D721Med (cell line): ENCODE measurements around the gene TBC1D8.

Experiments used
- DNase-seq: peaks from one replicate; pipeline ENCODE4 v3.0.0; 2011; ENCODE audit warnings: low spot score; ENCODE audit not compliant: insufficient read length
- FAIRE-seq: peaks from 2 replicates; lab custom pipeline; 2011; peaks lifted over from hg19 to GRCh38; lab: Jason Lieb, UNC
- TF ChIP-seq, protein P1 (sequence below): IDR thresholded peaks from 2 replicates; pipeline ENCODE4 v1.5.1; 2012; ENCODE audit warnings: mild to moderate bottlenecking, control low read depth; ENCODE audit not compliant: insufficient read depth; ENCODE audit errors: missing control alignments

TBC1D8 gene

GRCh38 chr2:101112772-101113157 is 38.4 kb downstream of the TBC1D8 start:
- no peak for FAIRE-seq

GRCh38 chr2:101111917-101112771 is 39.0 kb downstream of the TBC1D8 start:
- DNase-seq (no peak), FAIRE-seq (no peak)
- TF ChIP-seq, protein P1, sequence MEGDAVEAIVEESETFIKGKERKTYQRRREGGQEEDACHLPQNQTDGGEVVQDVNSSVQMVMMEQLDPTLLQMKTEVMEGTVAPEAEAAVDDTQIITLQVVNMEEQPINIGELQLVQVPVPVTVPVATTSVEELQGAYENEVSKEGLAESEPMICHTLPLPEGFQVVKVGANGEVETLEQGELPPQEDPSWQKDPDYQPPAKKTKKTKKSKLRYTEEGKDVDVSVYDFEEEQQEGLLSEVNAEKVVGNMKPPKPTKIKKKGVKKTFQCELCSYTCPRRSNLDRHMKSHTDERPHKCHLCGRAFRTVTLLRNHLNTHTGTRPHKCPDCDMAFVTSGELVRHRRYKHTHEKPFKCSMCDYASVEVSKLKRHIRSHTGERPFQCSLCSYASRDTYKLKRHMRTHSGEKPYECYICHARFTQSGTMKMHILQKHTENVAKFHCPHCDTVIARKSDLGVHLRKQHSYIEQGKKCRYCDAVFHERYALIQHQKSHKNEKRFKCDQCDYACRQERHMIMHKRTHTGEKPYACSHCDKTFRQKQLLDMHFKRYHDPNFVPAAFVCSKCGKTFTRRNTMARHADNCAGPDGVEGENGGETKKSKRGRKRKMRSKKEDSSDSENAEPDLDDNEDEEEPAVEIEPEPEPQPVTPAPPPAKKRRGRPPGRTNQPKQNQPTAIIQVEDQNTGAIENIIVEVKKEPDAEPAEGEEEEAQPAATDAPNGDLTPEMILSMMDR: no peak

More at GRCh38 chr2:101112772-101113157, 38.4 kb downstream of the TBC1D8 start:
- TF ChIP-seq, protein P1: no peak
- no peak for DNase-seq

- TF ChIP-seq, protein P1: no peak
- DNase-seq (no peak), FAIRE-seq (no peak)
Measured at GRCh38 chr2:101111262-101111838, 39.8 kb downstream of the TBC1D8 start.

- FAIRE-seq: no peak
- TF ChIP-seq, protein P1: peak; percentile 4
- DNase-seq: no peak
Measured at GRCh38 chr2:101109451-101110118, 41.6 kb downstream of the TBC1D8 start.

- FAIRE-seq: no peak
- TF ChIP-seq, protein P1: no peak
- DNase-seq: no peak
Measured at GRCh38 chr2:101108357-101108756, 42.8 kb downstream of the TBC1D8 start.

DNA sequence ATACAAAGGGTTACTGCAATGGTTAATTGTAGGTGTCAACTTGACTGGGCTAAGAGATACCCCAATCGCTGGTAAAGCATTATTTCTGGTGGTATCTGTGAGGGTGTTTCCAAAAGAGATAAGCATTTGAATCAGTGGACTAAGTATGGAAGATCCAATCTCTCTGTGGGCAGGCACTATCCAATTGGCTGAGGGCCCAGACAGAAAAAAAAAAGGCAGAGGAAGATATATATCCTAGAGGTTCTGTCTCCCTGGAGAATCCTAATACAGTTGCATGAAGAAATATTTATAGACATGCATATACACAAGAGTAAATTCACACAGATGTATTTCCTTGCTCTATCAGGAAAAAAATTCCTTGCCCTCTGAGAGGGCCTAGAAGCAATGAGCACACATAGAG is 43.9 kb downstream of the TBC1D8 start:
- TF ChIP-seq, protein P1: no peak

More for the DNA sequence above, 43.9 kb downstream of the TBC1D8 start:
- FAIRE-seq (no peak), DNase-seq (no peak)
